GM18505 (cell line): ENCODE data around the gene DSE.
A peak's percentile ranks its signal among the peaks of the same experiment; 100 is the strongest.

Source experiments
- ATAC-seq: cut with Tn5 transposase; IDR thresholded peaks from one replicate; pipeline ENCODE4 v1.9.1; 2021; ENCODE audit not compliant: unreplicated experiment
- POLR2A ChIP-seq: IDR thresholded peaks from 4 replicates; pipeline ENCODE4 v1.6.1; 2011; ENCODE audit warnings: borderline replicate concordance; ENCODE audit not compliant: insufficient read depth, insufficient read length; ENCODE audit errors: extremely low read depth

DSE gene

DNA sequence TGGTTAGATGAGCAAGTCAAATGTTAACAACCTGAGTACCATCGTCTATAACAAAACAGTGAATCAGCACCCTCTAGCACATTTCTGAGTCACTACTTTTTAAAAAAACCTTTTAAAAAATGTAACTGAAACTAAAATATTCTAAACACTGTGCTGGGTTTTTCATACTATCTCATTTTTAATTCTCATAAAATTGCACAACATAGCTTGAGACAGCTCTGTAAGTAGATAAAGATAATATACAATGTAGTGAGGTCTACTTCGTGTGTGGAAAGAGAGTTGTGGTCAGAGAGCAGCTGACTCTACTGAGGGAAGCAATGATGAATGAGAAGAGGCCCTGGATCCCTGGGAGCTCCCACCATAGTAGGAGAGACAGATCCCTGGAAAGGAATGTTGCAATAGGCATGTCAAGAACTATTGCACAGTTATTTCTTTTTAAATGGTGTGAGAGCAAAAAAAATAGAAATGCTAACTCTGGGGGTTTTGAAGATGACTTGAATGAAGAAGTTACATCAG lies 76.8 kb downstream of the DSE start:
- no peak for ATAC-seq
- TF ChIP-seq POLR2A, result no peak

DNA sequence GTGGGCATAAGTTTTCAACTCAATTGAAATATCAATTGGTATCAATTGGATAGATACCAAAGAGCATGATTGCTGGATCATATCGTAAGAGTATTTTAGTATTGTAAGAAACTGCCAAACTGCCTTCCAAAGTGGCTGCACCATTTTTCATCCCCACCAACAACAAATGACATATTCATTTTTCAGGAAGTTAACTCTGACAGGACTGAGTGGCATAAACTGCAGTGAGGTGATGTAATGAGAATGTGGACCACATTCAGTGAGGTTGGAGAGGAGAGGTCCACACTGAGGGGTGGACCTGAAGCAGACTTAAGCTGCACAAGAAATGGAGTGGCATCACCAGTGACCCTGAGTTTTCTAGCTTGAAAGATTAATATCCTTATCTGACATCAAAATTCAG lies 78.8 kb downstream of the DSE start:
- ATAC-seq, result no peak
- TF ChIP-seq POLR2A, result no peak

DNA sequence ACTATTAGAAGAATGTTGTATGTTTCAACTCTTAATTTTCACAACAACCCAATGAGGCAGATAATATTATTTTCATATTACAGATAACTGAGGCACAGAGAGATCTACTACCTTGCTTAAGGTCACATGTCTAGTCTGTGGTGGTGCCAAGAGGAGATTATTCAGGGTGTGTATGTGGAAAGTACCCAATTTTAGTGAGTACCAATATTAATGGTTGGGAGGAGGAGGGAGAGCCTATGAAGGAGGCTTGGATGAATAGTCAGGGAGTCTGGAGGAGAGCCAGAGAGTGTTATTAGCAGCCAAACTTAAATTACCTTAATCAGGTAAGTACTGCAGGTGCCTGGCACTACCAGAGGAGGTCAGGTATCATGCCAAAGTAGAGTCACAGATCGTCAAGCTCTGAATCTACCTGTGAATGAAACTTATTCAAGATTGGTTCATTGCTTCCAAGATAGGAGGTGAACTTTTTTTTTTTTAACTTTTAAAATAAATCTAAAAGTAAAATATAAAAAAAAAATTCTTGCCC lies 79.5 kb downstream of the DSE start:
- ATAC-seq, result no peak
- TF ChIP-seq POLR2A, result no peak

DNA sequence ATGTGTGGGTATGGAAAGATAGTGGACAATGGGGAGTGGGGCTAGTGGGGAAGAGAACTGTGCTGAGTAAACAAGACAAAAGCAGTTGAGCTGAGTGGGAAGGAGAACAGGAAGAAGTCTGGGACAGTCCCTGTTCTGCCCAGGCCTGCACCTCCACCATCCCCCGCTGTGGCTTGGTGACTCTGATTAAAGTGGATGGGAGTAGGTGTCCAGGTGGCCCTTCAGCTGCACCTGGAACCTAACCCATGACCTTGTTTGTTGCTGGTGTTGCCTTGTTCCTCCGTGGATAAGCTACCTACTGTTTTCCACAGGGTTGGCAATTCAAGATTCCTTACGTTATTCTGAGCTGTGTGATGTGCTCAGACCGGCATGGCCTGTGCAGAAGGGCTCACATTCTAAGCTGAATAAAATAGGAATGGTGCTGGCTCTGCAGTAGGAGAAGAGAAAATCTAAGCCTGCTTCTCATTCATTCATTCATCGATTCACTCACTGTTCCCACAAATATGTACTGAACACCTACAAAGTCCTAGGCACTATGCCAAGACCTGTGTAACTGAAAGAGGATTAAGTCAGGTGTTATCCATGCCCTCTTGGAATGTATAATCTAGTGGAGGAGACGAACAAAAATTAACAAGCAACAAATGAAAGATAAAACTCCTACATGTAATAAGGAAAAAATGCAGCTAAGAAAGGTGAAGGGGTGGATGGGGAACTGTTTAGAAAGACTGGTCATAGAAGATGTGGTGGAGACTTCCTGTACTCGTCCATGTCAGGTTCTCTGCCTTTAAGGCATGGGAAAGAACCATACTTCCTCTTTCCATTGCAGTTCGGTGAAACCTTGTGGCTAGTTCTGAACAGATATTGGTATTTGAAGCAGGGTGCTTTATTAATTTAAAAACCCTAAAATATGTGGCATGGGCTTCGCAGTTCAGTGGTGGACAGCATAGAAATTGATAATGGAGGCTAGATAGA lies 80.3 kb downstream of the DSE start:
- no peak for TF ChIP-seq POLR2A
- ATAC-seq, result peak; percentile 86

DNA sequence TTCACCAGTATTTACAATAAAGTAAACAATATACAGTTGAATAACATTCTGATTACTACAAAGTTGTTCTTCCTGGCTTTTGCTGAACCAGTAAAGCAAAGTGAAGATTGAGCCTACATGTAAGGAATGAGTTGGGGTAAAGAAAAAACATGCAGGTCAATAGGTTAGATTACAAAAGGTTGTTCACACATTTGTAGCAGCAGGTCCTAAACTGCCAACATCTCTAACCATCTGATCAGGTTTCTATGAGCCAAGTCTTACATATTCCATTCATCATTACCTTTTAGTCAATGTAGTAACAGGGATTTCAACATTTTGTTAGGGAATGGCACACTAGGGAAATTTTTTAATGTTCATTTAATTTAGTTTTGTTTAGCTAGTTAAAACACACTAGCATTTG lies 81.2 kb downstream of the DSE start:
- no peak for TF ChIP-seq POLR2A
- ATAC-seq, result no peak

DNA sequence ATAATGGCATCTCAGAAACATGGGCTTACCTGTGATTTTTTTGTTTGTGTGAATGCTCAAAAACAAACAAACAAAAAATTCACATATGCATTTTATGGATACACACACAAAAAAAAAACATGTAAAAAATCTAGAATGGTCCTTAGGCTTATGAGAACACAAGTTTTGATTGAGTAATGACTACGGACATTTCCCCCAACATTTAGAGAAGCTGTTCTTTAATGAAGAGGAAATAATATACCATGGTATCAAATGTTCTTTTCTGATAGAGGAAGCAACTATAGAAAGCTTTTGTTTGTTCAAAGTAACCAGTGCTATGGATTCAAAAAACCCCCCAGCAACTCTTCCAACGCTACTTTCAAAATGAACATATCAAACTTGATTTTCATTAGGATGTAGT lies 81.8 kb downstream of the DSE start:
- TF ChIP-seq POLR2A, result no peak
- no peak for ATAC-seq

DNA sequence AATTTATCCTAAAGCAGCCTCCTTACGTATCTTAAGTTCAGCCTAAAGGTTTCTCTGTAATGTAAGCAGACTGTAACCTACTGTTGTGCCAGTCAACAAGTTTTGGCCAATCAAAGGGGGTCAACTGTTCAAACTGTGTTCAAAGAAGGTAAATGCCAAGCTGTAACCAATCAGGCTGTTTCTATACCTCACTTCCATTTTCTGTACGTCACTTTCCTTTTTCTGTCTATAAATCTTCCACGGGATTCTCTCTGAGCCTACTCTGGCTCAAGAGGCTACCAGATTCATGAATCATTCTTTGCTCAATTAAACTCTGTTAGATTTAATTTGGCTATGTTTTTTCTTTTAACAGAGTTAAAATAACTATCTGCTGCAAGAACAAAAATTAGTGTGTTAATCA lies 85.4 kb downstream of the DSE start:
- TF ChIP-seq POLR2A, result no peak
- no peak for ATAC-seq

DNA sequence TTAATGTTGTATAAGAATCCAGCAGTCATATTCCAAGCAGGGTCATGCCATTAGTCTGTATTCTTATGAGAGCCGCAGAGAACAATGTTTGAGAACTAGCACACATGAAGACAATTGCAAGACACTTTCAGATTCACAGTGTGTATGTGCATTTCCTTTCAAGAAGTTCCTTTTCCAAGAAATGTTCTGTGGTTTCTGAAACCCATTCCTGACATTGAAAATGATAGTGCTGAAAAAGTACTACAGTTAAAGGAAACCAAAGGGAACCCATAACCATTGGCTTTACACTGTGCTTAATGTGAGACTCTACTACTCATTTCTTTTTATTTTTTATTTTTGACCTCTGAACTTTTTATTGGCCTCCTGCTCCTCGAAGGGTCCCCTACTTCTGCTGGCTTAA lies 86.2 kb downstream of the DSE start:
- no peak for ATAC-seq

DNA sequence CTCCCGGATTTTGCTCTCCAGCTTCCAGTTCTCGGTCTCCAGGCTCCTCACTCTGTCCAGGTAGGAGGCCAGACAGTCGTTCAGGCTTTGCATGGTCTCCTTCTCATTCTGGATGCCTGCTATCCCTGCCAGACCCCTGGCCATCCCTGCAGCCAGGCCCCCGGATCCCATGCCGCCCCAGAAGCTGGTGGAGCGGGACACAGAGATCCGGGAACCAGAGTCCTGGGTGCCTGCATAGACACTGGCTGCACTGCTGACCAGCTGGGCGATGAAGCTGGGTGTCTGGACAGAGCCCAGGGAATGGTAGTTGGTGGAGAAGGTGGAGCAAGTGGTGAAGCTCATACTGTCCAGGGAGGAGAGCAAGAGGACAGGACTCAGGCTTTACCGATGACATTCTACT lies 87.5 kb downstream of the DSE start:
- TF ChIP-seq POLR2A, result no peak
- no peak for ATAC-seq

More for the DNA sequence above, 86.2 kb downstream of the DSE start:
- no peak for TF ChIP-seq POLR2A

DNA sequence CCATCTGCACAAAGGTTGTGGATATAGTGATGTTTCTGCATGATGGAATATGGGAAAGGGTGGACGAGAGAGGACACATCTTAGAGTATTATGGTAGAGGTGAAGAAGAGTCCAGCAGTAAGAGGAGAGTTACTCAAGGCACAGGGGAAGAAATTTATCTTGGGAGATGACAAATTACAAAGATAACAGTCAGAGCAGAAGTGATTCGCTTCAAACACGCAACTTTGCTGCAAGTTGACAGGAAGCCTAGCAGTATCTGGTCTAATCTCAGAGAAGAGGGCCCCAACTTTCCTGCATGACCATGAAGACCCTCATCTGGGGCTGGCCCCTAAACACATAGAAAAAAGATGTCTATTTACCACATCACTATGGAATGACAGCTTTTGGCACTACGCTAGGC lies 89.2 kb downstream of the DSE start:
- no peak for TF ChIP-seq POLR2A
- ATAC-seq, result no peak

DNA sequence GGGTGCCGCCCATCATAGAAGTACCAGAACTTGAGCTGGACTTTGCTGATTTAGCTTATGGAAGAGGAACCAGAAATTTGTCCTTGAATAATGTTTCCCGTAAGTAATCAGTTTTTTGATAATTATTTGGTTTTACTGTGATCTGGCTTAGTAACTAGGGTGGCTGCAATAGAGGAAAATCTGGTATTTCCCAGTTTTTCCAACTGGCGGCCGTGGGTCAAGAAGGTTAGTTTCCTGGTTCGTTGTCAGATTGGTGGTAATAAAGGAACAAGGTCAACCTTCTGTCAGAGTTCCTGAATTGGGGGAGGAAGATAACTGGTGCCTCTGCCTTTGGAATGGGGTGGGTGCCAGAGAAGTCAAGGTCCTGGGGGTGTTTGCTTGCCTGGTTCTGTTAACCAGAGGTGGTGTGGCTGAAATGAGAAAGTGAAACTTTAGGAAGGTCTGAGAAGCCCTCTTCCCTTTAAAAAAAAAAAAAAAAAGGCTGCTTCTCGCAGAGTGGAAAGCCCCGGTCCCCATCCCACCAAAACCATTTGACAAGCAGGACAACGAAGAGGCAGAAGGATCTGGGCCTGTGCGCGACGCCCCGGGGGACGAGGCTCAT lies 90.7 kb downstream of the DSE start, which contains the start of gene CALHM6:
CALHM6 (plus strand) TSS at position 45 of the 601 bp plus-strand sequence; CDS start at position 600, 555 bp downstream.
- no peak for TF ChIP-seq POLR2A
- ATAC-seq, result no peak

DNA sequence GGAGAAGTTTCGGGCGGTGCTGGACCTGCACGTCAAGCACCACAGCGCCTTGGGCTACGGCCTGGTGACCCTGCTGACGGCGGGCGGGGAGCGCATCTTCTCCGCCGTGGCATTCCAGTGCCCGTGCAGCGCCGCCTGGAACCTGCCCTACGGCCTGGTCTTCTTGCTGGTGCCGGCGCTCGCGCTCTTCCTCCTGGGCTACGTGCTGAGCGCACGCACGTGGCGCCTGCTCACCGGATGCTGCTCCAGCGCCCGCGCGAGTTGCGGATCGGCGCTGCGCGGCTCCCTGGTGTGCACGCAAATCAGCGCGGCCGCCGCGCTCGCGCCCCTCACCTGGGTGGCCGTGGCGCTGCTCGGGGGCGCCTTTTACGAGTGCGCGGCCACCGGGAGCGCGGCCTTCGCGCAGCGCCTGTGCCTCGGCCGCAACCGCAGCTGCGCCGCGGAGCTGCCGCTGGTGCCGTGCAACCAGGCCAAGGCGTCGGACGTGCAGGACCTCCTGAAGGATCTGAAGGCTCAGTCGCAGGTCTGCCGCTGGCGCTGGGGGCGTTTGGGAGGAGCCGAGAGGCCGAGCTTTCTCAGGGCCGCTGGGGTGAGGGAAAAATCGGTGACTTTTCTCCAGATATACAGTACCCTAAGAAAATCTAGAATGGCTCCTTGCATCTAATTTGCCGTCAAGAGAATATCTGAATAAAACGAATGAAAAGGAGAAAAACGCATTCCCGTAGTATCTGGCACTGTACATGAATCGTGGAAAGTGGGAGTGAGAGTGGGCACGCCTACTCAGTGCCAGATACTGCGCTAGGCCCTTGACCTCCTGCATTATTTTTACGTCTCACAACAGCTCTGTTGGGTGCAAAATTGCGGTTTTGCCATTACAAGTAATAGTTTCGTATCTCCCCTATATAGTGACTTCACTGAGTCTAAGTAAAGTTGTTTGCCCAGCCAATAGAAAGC lies 91.5 kb downstream of the DSE start:
- ATAC-seq, result peak; percentile 77

DNA sequence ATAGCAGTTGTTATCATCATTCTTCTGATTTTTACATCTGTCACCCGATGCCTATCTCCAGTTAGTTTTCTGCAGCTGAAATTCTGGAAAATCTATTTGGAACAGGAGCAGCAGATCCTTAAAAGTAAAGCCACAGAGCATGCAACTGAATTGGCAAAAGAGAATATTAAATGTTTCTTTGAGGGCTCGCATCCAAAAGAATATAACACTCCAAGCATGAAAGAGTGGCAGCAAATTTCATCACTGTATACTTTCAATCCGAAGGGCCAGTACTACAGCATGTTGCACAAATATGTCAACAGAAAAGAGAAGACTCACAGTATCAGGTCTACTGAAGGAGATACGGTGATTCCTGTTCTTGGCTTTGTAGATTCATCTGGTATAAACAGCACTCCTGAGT lies 92.6 kb downstream of the DSE start:
- no peak for ATAC-seq

More for the DNA sequence above, 91.5 kb downstream of the DSE start:
- TF ChIP-seq POLR2A, result peak; percentile 37

DNA sequence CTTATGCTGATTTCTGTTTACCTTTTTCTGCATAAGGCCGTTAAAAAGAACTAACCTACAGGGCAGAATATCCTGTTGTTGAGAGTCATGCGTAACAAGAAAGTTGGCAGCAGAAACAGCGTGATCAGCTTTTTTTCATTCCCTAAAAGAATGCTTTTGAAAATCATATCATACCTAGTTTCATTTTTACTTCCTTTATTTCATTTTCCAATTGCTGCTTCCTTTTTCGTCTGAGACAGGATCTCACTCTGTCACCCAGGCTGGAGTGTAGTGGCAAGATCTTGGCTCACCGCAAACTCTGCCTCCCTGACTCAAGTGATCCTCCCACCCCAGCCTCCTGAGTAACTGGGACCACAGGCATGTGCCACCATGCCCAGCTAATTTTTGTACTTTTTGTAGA lies 94.5 kb downstream of the DSE start:
- no peak for TF ChIP-seq POLR2A
- ATAC-seq, result no peak

More for the DNA sequence above, 92.6 kb downstream of the DSE start:
- no peak for TF ChIP-seq POLR2A
